Nephron progenitor cell (in vitro differentiated cells): Measurements from ENCODE around the gene ZCCHC4.

Source experiments
- DNase-seq: peaks from one replicate; pipeline ENCODE4 v3.0.0; 2021
- H3K27ac Mint-ChIP-seq: 2 replicates; pipeline ENCODE4 v1.8.0; 2021; ENCODE audit warnings: mild to moderate bottlenecking, moderate library complexity, mixed read lengths
- H3K27me3 Mint-ChIP-seq: 2 replicates; pipeline ENCODE4 v1.8.0; 2021; ENCODE audit warnings: mild to moderate bottlenecking, low read depth, mixed read lengths; ENCODE audit not compliant: poor library complexity
- H3K36me3 Mint-ChIP-seq: 2 replicates; pipeline ENCODE4 v1.8.0; 2021; ENCODE audit warnings: low read depth, mixed read lengths
- H3K4me1 Mint-ChIP-seq: 2 replicates; pipeline ENCODE4 v1.8.0; 2021; ENCODE audit warnings: mixed read lengths
- H3K4me3 Mint-ChIP-seq: 2 replicates; pipeline ENCODE4 v1.8.0; 2021; ENCODE audit warnings: mild to moderate bottlenecking, moderate library complexity, mixed read lengths
- H3K9me3 Mint-ChIP-seq: 2 replicates; pipeline ENCODE4 v1.8.0; 2021; ENCODE audit warnings: mild to moderate bottlenecking, moderate library complexity, mixed read lengths
- TF ChIP-seq, protein P1 (sequence below): fragments of 200-600 bp; sonication (generic); IDR thresholded peaks from 2 replicates; pipeline ENCODE4 v1.5.0; 2021; ENCODE audit warnings: antibody characterized with exemption

The ZCCHC4 gene

DNA sequence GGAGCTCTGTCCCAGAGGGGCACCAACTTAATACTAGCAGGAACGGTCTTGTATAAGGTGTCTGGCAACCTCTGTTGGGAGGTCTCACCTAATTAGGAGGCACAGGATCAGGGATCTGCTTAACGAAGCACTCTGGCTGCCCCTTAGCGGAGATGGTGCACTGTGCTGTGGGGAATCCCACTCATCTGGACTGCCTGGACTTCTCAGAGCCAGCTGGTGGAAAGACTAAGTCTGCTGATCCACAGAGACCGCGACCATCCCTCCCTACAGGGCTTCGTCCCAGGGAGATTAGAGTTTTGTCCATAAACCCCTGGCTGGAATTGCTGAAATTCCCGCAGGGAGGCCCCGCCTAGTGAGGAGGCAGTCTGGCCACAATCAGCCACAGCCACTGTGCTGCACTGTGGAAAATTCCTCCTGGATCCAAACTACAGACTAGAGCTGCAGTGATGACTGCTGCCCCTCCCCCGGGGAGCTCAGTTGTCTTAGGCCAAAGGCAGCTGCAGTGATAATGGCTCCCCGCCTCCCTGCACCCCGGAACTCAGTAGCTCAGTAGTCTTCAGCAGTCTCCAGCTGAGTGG lies 22.0 kb upstream of the ZCCHC4 start:
- H3K27ac Mint-ChIP-seq = no peak overlapping the region
- no peak overlapping the region for H3K4me3 Mint-ChIP-seq
- H3K27me3 Mint-ChIP-seq = peaks cover 5% of the 10 kb centered on the region
- peaks cover 30% of the 10 kb centered on the region for H3K9me3 Mint-ChIP-seq
- H3K36me3 Mint-ChIP-seq = peaks cover 4% of the 10 kb centered on the region
- DNase-seq = no peak
- TF ChIP-seq, protein P1, sequence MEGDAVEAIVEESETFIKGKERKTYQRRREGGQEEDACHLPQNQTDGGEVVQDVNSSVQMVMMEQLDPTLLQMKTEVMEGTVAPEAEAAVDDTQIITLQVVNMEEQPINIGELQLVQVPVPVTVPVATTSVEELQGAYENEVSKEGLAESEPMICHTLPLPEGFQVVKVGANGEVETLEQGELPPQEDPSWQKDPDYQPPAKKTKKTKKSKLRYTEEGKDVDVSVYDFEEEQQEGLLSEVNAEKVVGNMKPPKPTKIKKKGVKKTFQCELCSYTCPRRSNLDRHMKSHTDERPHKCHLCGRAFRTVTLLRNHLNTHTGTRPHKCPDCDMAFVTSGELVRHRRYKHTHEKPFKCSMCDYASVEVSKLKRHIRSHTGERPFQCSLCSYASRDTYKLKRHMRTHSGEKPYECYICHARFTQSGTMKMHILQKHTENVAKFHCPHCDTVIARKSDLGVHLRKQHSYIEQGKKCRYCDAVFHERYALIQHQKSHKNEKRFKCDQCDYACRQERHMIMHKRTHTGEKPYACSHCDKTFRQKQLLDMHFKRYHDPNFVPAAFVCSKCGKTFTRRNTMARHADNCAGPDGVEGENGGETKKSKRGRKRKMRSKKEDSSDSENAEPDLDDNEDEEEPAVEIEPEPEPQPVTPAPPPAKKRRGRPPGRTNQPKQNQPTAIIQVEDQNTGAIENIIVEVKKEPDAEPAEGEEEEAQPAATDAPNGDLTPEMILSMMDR = no peak
- H3K4me1 Mint-ChIP-seq = no peaks in the 10 kb centered on the region

DNA sequence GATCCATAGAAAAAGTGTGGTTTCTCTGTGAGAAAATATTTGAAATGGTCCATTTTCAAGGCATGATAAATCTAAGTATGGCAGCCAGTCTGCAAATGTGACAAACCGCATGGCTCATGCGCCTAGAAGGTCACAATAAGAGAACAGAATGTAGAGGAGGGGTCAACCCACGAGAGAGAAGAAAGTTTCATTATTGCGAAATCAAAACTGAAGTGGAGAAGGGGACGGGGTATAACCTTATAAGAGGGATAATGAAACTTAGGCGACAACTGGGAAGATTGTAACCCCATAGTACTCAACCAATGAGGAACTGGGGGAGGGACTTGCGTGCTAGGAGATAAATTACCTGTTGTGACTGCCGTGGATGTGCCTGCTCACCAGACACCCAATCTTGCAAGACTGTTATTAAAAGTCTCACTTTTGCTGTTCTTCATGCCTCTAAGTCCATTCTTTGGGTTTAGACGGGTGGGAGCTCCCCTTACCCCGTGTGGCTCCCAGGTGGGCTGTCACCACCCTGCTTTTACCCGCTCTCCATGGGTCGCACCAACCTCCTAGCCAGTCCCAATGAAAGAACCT lies 21.3 kb upstream of the ZCCHC4 start:
- H3K4me1 Mint-ChIP-seq = no peaks in the 10 kb centered on the region
- no peak overlapping the region for H3K4me3 Mint-ChIP-seq
- no peak for DNase-seq
- TF ChIP-seq, protein P1 = no peak
- H3K36me3 Mint-ChIP-seq = peaks cover 4% of the 10 kb centered on the region
- peaks cover 5% of the 10 kb centered on the region for H3K27me3 Mint-ChIP-seq
- H3K27ac Mint-ChIP-seq = no peak overlapping the region
- H3K9me3 Mint-ChIP-seq = peaks cover 28% of the 10 kb centered on the region

DNA sequence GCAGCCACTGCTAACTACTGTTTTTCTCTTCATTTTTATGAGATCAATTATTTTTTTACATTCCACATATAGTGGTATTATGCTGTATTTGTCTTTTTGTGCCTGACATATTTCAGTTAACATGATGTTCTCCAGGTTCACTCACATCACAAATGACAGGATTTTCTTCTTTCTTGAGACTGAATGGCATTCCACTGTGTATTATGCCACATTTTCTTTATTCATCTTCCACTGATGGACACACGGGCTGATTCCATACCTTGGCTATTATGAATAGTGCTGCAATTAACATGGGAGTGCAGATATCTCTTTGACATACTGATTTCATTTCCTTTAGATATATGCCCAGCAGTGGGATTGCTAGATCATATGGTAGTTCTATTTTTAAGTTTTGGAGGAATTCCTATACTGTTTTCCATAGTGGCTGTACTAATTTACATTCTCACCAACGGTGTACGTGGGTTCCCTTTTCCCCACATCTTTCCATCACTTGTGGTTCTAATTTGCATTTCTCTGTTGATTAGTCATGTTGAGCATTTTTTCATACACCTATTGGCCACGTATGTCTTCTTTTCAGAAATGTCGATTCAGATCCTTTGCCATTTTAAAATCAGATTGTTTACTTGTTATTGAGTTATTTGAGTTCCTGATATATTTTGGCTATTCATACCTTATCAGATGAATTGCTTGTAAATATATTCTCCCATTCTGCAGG lies 14.9 kb upstream of the ZCCHC4 start:
- Mint-ChIP-seq H3K27me3 (peaks cover 9% of the 10 kb centered on the region), H3K9me3 (no peaks in the 10 kb centered on the region), H3K36me3 (no peaks in the 10 kb centered on the region), H3K4me3 (no peak overlapping the region), H3K27ac (no peak overlapping the region), H3K4me1 (no peaks in the 10 kb centered on the region)
- no peak for DNase-seq
- TF ChIP-seq, protein P1 = no peak

DNA sequence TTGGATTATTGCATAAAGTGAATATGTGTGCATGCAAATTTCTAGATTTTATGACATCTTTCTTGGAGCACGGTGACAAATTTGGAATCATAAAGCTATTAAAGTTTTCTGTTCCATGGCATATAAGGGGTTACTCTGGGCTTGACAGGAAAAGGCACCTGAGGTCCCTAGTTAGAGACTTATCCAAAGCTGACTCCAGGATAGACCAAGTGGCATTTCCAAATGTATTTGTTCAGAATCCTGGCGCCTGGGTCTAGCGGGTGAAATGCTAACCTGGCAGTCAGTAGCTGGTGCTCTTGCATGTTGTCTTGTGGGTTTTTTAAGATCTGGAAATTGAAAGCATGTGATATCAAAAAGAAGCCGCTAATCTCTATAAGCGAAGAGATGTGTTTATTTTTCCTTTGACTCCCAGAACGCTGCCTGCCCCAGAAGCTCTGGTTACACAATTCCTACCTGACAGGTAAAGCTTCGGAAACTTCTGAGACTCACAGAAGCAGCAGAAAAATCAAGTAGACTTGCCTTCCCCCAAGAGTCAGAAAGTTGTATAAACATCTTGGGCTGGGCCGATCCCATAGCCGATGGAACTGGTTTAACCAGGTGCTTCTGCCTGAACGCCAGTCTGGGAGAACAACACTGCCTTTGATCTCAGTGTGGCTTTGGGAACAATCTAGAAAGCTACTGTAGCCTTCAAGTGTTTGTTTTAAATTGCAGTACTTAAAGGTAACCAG lies 12.9 kb upstream of the ZCCHC4 start:
- H3K4me3 Mint-ChIP-seq = no peak overlapping the region
- H3K27me3 Mint-ChIP-seq = peaks cover 14% of the 10 kb centered on the region
- DNase-seq = no peak

DNA sequence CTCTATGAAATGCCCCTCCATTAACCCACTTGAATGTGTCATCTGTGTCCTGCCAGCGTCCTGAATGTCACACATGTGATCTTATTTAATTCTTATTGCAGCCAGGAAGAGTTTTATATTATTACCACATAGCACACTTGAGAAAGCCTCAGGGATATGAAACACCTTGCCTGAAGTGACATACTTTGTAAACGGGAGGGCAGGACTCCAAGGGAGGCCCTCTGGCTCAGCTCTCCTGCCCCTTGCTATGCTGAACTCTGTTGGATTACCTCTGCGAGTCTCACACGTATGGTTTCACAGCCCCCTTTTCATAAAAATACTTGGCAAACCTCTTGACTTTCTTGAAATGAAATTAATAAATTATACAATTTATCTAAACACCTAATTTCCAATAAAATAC lies 11.1 kb upstream of the ZCCHC4 start:
- Mint-ChIP-seq H3K9me3 (no peaks in the 10 kb centered on the region), H3K4me3 (no peak overlapping the region), H3K27me3 (peaks cover 22% of the 10 kb centered on the region), H3K27ac (no peak overlapping the region), H3K36me3 (no peaks in the 10 kb centered on the region), H3K4me1 (no peaks in the 10 kb centered on the region)
- DNase-seq = no peak
- TF ChIP-seq, protein P1 = no peak

More for the DNA sequence above, 12.9 kb upstream of the ZCCHC4 start:
- Mint-ChIP-seq H3K27ac (no peak overlapping the region), H3K4me1 (no peaks in the 10 kb centered on the region), H3K36me3 (no peaks in the 10 kb centered on the region), H3K9me3 (no peaks in the 10 kb centered on the region)
- TF ChIP-seq, protein P1 = no peak
